Neural cell (in vitro differentiated cells): ENCODE data around the gene UQCC2. TPM values are rescaled to one million over a fixed set of nuclear protein-coding genes. Genes with fewer than 3 reads are reported as not detected.

Experiments
- H2AFZ ChIP-seq: fragments of 200-600, 300-800 bp; sonication (generic), shearing (Covaris generic); 2 replicates; pipeline ENCODE4 v1.6.0; 2014; ENCODE audit warnings: low read depth, mild to moderate bottlenecking, antibody characterized with exemption, low read length, moderate library complexity
- H3F3A ChIP-seq: fragments of 200-600 bp; shearing (Covaris generic); 2 replicates; pipeline ENCODE4 v1.6.1; 2016; ENCODE audit warnings: mild to moderate bottlenecking, moderate library complexity, mixed read lengths, antibody characterized with exemption, low read length; ENCODE audit not compliant: insufficient read depth, poor library complexity, severe bottlenecking
- H3K27ac ChIP-seq: fragments of 200-600, 300-800 bp; sonication (generic), shearing (Covaris generic); 2 replicates; pipeline ENCODE4 v1.5.1; 2014; ENCODE audit warnings: mild to moderate bottlenecking, low read length, moderate library complexity
- H3K27me3 ChIP-seq: fragments of 300-800, 200-600 bp; sonication (generic), shearing (Covaris generic); 2 replicates; pipeline ENCODE4 v1.6.0; 2014; ENCODE audit warnings: mild to moderate bottlenecking, low read depth, low read length, moderate library complexity; ENCODE audit not compliant: insufficient read depth
- H3K36me3 ChIP-seq: fragments of 300-800, 200-600 bp; sonication (generic), shearing (Covaris generic); 2 replicates; pipeline ENCODE4 v1.5.1; 2014; ENCODE audit warnings: mild to moderate bottlenecking, antibody characterized with exemption, low read length, moderate library complexity; ENCODE audit not compliant: insufficient read depth
- H3K4me2 ChIP-seq: fragments of 300-800, 200-600 bp; sonication (generic), shearing (Covaris generic); 2 replicates; pipeline ENCODE4 v1.6.0; 2014; ENCODE audit warnings: mild to moderate bottlenecking, low read length
- H3K4me3 ChIP-seq: fragments of 300-800, 200-600 bp; sonication (generic), shearing (Covaris generic); 2 replicates; pipeline ENCODE4 v1.5.1; 2014; ENCODE audit warnings: mild to moderate bottlenecking, low read length, moderate library complexity
- H3K79me2 ChIP-seq: fragments of 200-600 bp; shearing (Covaris generic); replicated peaks from 2 replicates; pipeline ENCODE4 v1.6.0; 2014; ENCODE audit warnings: mild to moderate bottlenecking, low read length, moderate library complexity; ENCODE audit not compliant: insufficient read depth
- H3K9ac ChIP-seq: fragments of 300-800, 200-600 bp; sonication (generic), shearing (Covaris generic); 2 replicates; pipeline ENCODE4 v1.6.1; 2016; ENCODE audit warnings: mild to moderate bottlenecking, low read length, mixed read lengths
- H3K9me2 ChIP-seq: fragments of 200-600 bp; shearing (Covaris generic); 2 replicates; pipeline ENCODE4 v1.6.1; 2016; ENCODE audit warnings: mild to moderate bottlenecking, low read length, mixed read lengths; ENCODE audit not compliant: insufficient read depth
- H3K9me3 ChIP-seq: fragments of 200-600, 300-800 bp; sonication (generic), shearing (Covaris generic); 2 replicates; pipeline ENCODE4 v1.6.1; 2016; ENCODE audit warnings: mild to moderate bottlenecking, mixed run types, low read length, moderate library complexity, mixed read lengths
- H4K20me1 ChIP-seq: fragments of 200-600 bp; shearing (Covaris generic); 2 replicates; pipeline ENCODE4 v1.6.1; 2016; ENCODE audit warnings: mild to moderate bottlenecking, mixed run types; ENCODE audit not compliant: insufficient read depth
- EP300 ChIP-seq: fragments of 450-650 bp; conservative IDR thresholded peaks from 2 replicates; pipeline ENCODE4 v1.6.1; 2014; ENCODE audit warnings: antibody characterized with exemption, mild to moderate bottlenecking, moderate library complexity; ENCODE audit not compliant: poor library complexity, severe bottlenecking
- EZH2 ChIP-seq: fragments of 200-600, 300-800 bp; shearing (Covaris generic), sonication (generic); IDR thresholded peaks from 2 replicates; pipeline ENCODE4 v1.6.1; 2014; ENCODE audit warnings: antibody characterized with exemption, low read length, borderline replicate concordance, mild to moderate bottlenecking; ENCODE audit not compliant: insufficient read depth, poor library complexity, severe bottlenecking
- MXI1 ChIP-seq: fragments of 450-650 bp; conservative IDR thresholded peaks from 2 replicates; pipeline ENCODE4 v1.6.1; 2014; ENCODE audit warnings: antibody characterized with exemption, mild to moderate bottlenecking; ENCODE audit not compliant: poor library complexity, severe bottlenecking
- POLR2AphosphoS5 ChIP-seq: IDR thresholded peaks from 2 replicates; pipeline ENCODE4 v1.6.1; 2012
- RAD21 ChIP-seq: fragments of 450-650 bp; conservative IDR thresholded peaks from 2 replicates; pipeline ENCODE4 v1.6.1; 2014; ENCODE audit warnings: antibody characterized with exemption, mild to moderate bottlenecking, moderate library complexity
- REST ChIP-seq: IDR thresholded peaks from 2 replicates; pipeline ENCODE4 v1.6.1; 2012; ENCODE audit warnings: borderline replicate concordance
- SMC3 ChIP-seq: fragments of 450-650 bp; conservative IDR thresholded peaks from 2 replicates; pipeline ENCODE4 v1.6.1; 2014; ENCODE audit warnings: antibody characterized with exemption, mild to moderate bottlenecking, moderate library complexity; ENCODE audit not compliant: poor library complexity
- TAF1 ChIP-seq: IDR thresholded peaks from 2 replicates; pipeline ENCODE4 v1.6.1; 2012; ENCODE audit warnings: low read depth
- polyA plus RNA-seq: library from polyadenylated mRNA; depleted of rRNA; stranded (reverse); fragments of >200 nt; gene quantifications from 2 replicates; pipeline ENCODE4 v1.2.3, GENCODE V29; 2014

UQCC2 gene
- polyA plus RNA-seq, 1 donor from 2014 or later = 123 TPM

DNA sequence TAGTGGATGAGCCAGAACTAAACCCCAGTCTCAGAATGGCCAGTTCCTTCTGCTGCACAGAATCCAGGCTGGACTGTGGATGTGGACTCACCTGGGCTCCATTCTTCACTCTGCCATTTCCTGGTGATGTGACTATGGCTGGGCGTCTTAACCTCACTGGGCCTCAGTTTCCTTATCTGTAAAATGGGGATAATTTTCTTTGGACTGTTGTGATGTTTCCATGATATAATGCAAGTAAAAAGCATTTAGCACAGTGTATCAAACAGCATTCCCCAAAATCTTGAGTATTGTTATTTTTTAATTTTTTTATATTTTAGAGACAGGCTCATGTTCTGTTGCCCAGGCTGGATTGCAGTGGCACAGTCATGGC, 41.1 kb upstream of the UQCC2 start:
- no peaks in the 10 kb centered on the region for H3K79me2 ChIP-seq
- no peaks in the 10 kb centered on the region for H3K27me3 ChIP-seq
- H3K36me3 ChIP-seq = no peaks in the 10 kb centered on the region
- H3K9me3 ChIP-seq = no peaks in the 10 kb centered on the region
- no peaks in the 10 kb centered on the region for H3F3A ChIP-seq
- no peaks in the 10 kb centered on the region for H3K9me2 ChIP-seq
- no peaks in the 10 kb centered on the region for H4K20me1 ChIP-seq
- no peak overlapping the region for H3K4me2 ChIP-seq
- no peak overlapping the region for H3K27ac ChIP-seq
- H3K4me3 ChIP-seq = no peak overlapping the region
- TF ChIP-seq RAD21 (no peak), MXI1 (no peak), POLR2AphosphoS5 (no peak), REST (no peak), EZH2 (no peak), TAF1 (no peak), SMC3 (no peak)
- no peak overlapping the region for H3K9ac ChIP-seq
- no peak overlapping the region for H2AFZ ChIP-seq

- TF ChIP-seq SMC3 (no peak), EP300 (no peak), REST (no peak), MXI1 (no peak), RAD21 (no peak)
- Histone ChIP-seq H3K9ac (no peak overlapping the region), H3F3A (no peaks in the 10 kb centered on the region), H3K9me3 (no peaks in the 10 kb centered on the region), H2AFZ (no peak overlapping the region), H4K20me1 (no peaks in the 10 kb centered on the region), H3K27ac (no peak overlapping the region), H3K79me2 (no peaks in the 10 kb centered on the region), H3K4me3 (no peak overlapping the region), H3K9me2 (no peaks in the 10 kb centered on the region), H3K27me3 (no peaks in the 10 kb centered on the region), H3K4me2 (no peak overlapping the region), H3K36me3 (no peaks in the 10 kb centered on the region)
Measured at GRCh38 chr6:33751771-33752645, 40.5 kb upstream of the UQCC2 start.
